Measurements from ENCODE around the gene MATCAP1.
A peak's percentile ranks its signal among the peaks of the same experiment; 100 is the strongest.

- peak in 1 of 3 donors; percentile 13 for TF ChIP-seq CTCF (IDR thresholded peaks at IDR 0.05)
- TF ChIP-seq POLR2AphosphoS5 (IDR thresholded peaks at IDR 0.05), result peak; percentile 51 to 56 (median 53)
- no peak for TF ChIP-seq POLR2A (IDR thresholded peaks at IDR 0.05)
These were observed 9.7 kb downstream of the MATCAP1 start for GRCh38 chr16:67173808-67174705.
